Measurements from ENCODE around the gene SYNGR4. TPM values are rescaled to one million over a fixed set of nuclear protein-coding genes. Genes with fewer than 3 reads are reported as not detected.

Gene SYNGR4
- total and polyA plus RNA-seq, 2 experiments from 2014 or later: 0.57 TPM; not detected in 1

DNA sequence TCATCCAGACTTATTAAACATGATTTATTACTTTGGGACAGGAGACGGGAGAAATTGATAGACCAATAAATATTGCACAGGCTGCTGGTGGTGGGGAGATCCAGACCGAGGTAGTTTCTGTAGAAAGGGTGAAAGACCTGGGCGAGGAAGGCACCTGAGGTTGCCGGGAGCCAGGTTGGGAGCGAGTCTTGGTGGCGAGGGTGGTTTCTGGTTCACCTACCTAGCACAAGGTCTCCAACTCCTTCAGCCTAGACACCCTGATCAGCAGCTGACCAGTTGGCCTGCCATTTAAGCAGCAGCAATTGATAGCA is 31.9 kb upstream of the SYNGR4 start:
- peak overlapping the region; percentile 86 for H3K27ac ChIP-seq
- H3K4me3 ChIP-seq: peak overlapping the region; percentile 5
- no peak for DNase-seq (ENCODE audit: low read depth in 1 of 2, low spot score in 1 of 2)
- no peaks in the 10 kb centered on the region for H3K9me3 ChIP-seq (ENCODE audit: low read depth)
- H3K36me3 ChIP-seq: no peaks in the 10 kb centered on the region
- no peak for TF ChIP-seq CTCF (IDR thresholded peaks at IDR 0.05; ENCODE audit: low read depth, low read length)
- H3K4me1 ChIP-seq (ENCODE audit: low read depth): peaks cover 7% of the 10 kb centered on the region
- H3K27me3 ChIP-seq: no peaks in the 10 kb centered on the region

DNA sequence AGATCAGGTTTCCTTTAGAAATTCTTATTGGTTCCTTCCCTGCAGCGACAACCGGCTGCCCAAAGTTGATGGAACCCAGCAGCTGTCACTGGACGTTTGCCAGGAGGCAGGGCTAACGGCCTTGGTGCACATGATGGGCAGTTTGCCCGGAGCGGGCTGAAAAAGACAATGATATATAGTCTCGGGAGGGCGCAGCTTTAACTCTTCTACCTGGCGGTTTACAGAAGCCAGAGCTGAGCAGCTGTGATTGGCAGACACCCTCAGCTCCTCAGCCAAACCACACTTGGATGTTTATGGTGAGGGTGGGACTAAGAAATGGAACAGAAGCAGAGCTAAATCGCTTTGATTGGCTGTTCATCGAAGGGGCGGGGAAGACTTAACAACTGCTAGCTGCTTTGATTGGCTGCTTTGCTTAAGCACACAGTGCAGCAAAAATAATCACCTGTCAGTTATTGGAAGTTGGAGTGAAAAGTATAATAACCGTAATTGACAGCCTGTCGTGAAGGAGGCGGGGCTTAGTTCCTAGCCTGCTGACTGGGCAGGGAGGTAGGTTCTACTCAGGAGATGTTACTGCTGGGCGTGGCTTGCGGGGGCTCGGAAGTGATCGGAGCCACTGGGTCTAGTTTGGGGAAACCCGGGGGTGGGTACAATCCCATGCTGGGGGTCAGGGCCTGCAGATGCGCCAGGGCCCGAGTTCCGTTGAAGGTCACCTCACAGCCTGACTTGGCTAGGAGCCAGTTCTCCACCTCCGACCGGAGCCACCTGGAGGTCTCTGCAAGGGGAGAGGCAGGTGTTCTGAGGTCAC is 31.3 kb upstream of the SYNGR4 start:
- Histone ChIP-seq H3K4me3 (peak overlapping the region; percentile 26), H3K27ac (peak overlapping the region; percentile 86), H3K27me3 (no peaks in the 10 kb centered on the region), H3K9me3 (ENCODE audit: low read depth) (no peaks in the 10 kb centered on the region), H3K36me3 (no peaks in the 10 kb centered on the region), H3K4me1 (ENCODE audit: low read depth) (peaks cover 7% of the 10 kb centered on the region)
- TF ChIP-seq CTCF (IDR thresholded peaks at IDR 0.05; ENCODE audit: low read depth, low read length): no peak
- DNase-seq (ENCODE audit: low read depth in 1 of 2, low spot score in 1 of 2): peak; percentile 97 to 98

- peak overlapping the region; percentile 86 for H3K27ac ChIP-seq
- no peaks in the 10 kb centered on the region for H3K27me3 ChIP-seq
- peak overlapping the region; percentile 27 for H3K4me3 ChIP-seq
- peak; percentile 93 to 96 for DNase-seq (ENCODE audit: low read depth in 1 of 2, low spot score in 1 of 2)
- TF ChIP-seq CTCF (IDR thresholded peaks at IDR 0.05; ENCODE audit: low read depth, low read length): peak; percentile 78
- H3K36me3 ChIP-seq: no peaks in the 10 kb centered on the region
- no peaks in the 10 kb centered on the region for H3K9me3 ChIP-seq (ENCODE audit: low read depth)
- H3K4me1 ChIP-seq (ENCODE audit: low read depth): peaks cover 7% of the 10 kb centered on the region
Measured at GRCh38 chr19:48333467-48334384, 30.4 kb upstream of the SYNGR4 start.

DNA sequence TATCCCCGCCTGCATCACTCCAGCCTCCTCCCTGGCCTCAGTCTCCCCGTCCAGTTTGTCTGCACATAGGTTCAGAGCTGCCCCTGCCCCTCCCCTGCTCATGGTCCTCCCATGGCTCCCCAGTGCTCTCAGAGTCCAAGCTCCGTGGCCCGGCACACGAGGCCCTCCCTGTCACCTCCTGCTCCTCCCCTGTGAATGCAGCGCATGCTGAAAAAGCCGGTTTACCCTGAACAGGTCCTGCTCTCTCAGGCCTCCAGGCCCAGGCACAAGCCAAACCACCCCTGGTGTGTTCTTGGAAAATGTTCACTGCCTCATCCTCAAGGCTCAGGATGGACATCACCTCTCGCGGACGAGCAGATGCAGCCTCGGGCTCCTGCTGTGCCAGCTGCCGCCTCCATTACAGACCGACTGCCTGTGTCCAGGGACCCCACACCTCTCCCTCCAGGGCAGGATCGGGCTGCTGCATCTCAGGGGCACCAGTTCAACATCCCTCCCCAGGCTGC is 25.9 kb upstream of the SYNGR4 start:
- Histone ChIP-seq H3K27me3 (no peaks in the 10 kb centered on the region), H3K36me3 (no peaks in the 10 kb centered on the region), H3K4me1 (ENCODE audit: low read depth) (no peaks in the 10 kb centered on the region), H3K4me3 (no peak overlapping the region), H3K27ac (no peak overlapping the region), H3K9me3 (ENCODE audit: low read depth) (no peaks in the 10 kb centered on the region)
- no peak for DNase-seq (ENCODE audit: low read depth in 1 of 2, low spot score in 1 of 2)
- TF ChIP-seq CTCF (IDR thresholded peaks at IDR 0.05; ENCODE audit: low read depth, low read length): no peak

GRCh38 chr19:48338802-48339503 is 25.2 kb upstream of the SYNGR4 start:
- Histone ChIP-seq H3K27ac (no peak overlapping the region), H3K4me1 (ENCODE audit: low read depth) (no peaks in the 10 kb centered on the region)
- TF ChIP-seq CTCF (IDR thresholded peaks at IDR 0.05; ENCODE audit: low read depth, low read length): no peak

More at GRCh38 chr19:48338802-48339503, 25.2 kb upstream of the SYNGR4 start:
- no peak overlapping the region for H3K4me3 ChIP-seq
- H3K9me3 ChIP-seq (ENCODE audit: low read depth): no peaks in the 10 kb centered on the region
- no peaks in the 10 kb centered on the region for H3K36me3 ChIP-seq
- DNase-seq (ENCODE audit: low read depth in 1 of 2, low spot score in 1 of 2): no peak
- no peaks in the 10 kb centered on the region for H3K27me3 ChIP-seq
